Stimulated activated CD4-positive, alpha-beta T cell treated with anti-CD3 and anti-CD28 coated beads, Interleukin-2, amount 100 ng/mL, for 4 hours (primary cell): Measurements from ENCODE around the gene MGME1.
"Not testable (repeated sequence)": the region's sequence is repeated elsewhere in the genome, so short reads cannot be mapped to it uniquely, and the experiment has no call there.

ENCODE experiments used
- DNase-seq: peaks from one replicate; pipeline ENCODE4 v3.0.0-alpha.2; 2020; ENCODE audit warnings: low read depth

The MGME1 gene

DNA sequence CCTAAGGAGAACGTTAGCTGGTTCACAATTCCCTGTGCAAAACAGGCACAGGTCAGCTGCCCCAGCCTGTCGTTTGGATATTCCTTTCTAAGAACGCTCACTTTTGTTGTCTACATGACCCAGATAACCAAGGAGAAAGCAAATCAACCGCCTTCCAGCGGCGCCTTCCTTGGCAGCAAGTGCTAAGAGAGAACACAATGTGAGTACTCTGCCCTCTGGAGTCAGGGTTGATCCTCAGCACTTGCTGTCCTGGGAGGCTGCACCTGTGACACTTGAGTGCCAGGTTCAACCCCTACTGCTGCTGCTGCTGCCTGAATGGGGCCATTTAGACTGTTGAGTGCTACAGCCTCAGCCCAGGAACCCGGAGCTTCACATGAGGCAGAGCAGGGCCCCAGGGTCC lies 52.1 kb downstream of the MGME1 start:
- DNase-seq, result no peak

DNA sequence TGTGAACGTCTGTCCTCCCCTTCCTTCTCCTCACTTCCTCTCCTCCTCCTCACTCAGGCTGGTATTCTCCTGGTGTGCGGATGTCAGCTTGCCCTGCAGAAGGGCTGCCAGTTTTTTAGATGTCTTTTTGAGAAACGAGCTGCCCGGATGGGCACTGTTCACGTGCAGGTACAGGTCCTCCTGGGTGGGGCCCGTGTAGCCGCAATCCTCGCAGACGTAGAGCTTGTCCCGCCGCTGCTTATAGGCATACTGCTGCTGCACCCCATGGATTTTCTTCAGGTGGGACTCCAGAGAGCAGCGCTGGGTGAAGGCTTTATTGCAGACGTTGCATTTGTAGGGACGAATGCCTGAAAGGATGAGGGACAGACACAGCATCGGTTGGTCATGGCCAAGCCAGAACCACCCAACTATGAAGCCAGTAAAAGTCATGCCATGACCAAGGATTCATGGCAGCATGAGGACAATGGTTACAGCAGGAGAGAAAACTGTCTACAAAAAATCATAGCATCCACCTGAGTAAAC lies 55.8 kb downstream of the MGME1 start:
- DNase-seq, result no peak

DNA sequence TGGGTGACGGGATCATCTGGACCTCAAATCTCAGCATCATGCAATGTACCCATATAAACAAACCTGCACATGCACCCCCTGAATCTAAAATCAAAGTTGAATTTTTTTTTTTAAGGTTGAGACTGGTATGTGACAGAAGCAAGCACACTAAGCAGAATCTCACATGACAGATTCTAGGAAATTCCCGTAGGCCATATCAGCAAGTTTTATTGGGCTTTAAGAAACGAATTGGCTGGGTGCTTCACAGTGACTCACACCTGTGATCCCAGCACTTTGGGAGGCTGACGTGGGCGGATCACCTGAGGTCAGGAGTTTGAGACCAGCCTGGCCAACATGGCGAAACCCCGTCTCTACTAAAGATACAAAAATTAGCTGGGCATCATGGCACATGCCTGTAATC lies 58.2 kb downstream of the MGME1 start:
- DNase-seq, result not testable (repeated sequence)

DNA sequence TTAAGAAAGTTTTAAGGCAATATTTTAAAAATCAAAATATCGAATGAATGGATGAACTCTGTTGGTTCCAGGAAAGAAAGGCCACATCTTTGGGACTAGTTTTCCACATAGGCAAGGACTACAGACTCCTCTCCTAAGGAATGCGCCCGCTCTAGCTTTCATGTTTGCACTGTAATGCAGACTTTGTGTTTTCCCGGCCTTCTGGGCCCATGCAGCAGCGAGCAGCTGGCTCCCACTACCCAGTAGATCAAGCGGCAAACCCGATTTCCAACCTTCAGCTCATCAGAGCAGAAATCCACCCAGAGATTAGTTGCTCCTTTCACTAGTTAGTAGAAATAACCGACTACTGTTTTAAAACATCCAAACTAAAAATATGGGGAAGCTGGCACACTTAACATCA lies 61.2 kb downstream of the MGME1 start:
- no peak for DNase-seq

DNA sequence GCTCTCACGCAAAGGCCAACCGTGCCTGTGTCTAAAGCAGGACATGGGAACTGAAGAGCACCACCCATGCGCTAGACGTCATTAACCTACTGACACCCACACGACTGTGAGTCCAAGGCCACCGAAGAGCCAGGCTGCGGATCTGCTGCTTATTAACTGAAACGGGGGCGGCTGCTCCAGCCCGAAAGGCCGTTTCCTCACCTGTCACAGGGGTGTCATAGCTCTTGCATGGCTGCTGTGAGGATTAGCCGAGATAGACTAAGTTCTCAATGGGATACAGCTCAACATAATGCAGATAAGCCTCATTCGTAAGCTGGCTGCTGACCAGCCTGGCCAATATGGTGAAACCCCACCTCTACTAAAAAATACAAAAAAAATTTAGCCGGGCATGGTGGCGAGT lies 62.2 kb downstream of the MGME1 start:
- DNase-seq, result no peak

DNA sequence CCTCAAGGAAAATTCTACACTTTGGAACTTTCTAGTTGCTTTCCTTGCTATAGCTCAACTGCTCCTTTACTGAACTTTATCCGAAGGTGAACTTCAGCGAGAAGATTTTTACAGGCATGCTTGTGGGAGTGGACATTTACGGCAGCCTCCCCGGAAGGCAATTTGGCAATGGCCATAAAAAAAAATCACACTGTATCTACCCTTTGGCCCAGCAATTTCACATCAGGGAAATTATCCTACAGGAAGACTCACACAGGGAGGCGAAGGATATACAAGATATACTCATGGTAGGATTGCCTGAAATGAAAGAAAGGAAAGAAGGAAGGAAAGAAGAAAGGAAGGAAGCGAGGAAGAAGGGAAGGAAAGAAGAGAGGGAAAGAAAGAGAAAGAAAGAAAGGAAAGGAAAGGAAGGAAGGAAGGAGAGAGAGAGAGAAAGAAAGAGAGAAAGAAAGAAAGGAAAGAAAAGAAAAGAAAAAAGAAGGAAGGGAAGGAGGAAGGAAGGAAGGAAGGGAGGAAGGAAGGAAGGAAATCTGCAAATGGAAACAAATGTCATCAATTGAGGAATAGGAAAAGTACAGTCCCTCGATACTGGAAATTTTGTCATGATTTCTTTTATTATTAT lies 63.2 kb downstream of the MGME1 start:
- DNase-seq, result no peak

DNA sequence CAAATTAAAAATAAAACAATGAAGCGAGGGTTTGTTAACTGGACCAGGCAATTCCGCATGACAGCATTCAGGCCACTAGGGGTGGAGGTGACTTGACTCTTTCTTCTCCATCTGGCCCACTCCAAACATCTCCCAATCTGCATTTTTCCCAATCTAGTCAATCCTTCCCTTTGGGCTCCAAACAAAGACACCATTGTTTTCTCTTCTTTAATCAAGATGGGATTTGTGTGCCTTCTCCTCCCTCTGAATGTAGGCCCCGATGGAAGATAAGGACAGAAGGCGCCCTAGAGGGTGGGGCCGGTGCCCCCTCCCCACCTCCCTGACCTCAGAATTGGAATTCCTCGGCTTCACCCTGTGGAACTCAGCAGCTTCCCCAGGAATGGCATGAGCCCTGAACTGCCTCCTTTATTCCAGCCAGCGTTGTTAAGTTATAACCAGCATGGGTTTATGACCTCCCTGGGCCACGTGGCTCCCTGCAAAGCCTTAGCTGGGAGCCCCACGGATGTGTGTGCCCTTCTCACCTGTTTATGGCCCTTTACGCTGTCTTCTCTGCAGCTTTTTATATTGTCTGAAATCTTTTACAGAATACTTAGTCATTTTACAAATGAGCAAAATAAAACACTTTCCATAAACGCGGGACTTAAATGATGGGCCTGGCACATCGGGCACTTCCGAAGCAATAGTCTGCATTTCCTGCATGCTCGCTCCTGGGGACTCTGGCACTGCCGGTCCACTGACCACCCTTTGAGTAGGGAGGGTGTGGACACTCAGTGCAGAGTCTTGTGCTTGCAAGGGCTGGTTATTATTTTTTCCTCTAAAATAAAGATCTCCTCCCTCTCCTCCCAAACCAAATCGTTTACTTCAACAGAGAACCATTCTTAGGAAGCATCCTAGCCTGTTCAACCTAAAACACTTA lies 64.4 kb downstream of the MGME1 start:
- DNase-seq, result no peak

DNA sequence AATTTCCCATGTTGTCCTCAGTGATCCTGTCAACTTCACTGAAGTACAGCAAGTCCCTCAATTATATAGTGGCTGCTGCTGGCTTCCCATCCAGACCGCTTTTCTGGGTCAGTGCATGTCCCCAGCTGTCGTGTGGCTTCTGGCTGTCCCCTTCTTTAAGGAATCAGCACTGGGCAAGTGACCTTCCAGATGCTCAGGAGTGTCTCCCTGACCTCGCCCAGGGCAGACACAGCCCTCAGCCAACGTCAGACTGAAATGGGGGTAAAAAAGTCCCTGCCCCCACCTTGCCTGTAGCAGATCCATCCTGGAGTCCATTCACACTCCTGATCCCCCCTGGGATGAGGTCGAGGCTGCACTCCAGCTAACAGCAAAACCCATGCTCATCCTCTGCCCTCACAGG lies 65.2 kb downstream of the MGME1 start:
- DNase-seq, result no peak

DNA sequence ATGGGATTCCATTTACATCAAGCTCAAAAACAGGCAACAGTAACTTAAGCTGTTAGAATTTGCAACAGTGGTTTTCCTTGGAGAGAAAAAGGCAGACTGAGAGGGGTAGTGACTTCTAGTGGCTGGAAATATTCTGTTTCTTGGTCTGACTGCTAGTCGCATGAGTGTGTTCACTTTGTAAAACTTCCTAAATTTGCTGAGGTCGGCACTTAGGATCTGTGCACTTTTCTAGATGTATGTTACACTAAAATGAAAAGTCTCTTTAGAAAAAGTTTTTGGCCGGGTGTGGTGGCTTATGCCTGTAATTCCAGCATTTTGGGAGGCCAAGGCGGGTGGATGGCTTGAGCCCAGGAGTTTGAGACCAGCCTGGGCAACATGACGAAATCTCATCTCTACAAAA lies 70.2 kb downstream of the MGME1 start:
- DNase-seq, result no peak
